GM21515 (cell line): ENCODE data around the gene PRKAB2.
"Not testable (repeated sequence)": the region's sequence is repeated elsewhere in the genome, so short reads cannot be mapped to it uniquely, and the experiment has no call there.

Experiments used
- ATAC-seq: cut with Tn5 transposase; IDR thresholded peaks from one replicate; pipeline ENCODE4 v1.9.1; 2021; ENCODE audit not compliant: unreplicated experiment

PRKAB2 gene

GRCh38 chr1:147111381-147112130 lies 60.7 kb downstream of the PRKAB2 start:
- no peak for ATAC-seq

- ATAC-seq: no peak
These were observed 61.4 kb downstream of the PRKAB2 start for GRCh38 chr1:147110872-147111271.

- ATAC-seq: no peak
These were observed 61.8 kb downstream of the PRKAB2 start for GRCh38 chr1:147110434-147110833.

GRCh38 chr1:147109762-147110161 lies 62.5 kb downstream of the PRKAB2 start:
- ATAC-seq: no peak

- peak; percentile 56 for ATAC-seq
These were observed 63.2 kb downstream of the PRKAB2 start for GRCh38 chr1:147109041-147109440.

- not testable (repeated sequence) for ATAC-seq
These were observed 65.8 kb downstream of the PRKAB2 start for GRCh38 chr1:147106407-147106881.

- ATAC-seq: no peak
These were observed 66.4 kb downstream of the PRKAB2 start for GRCh38 chr1:147105909-147106308.
